Peyer's patch (tissue), 4 donors: ENCODE measurements around the gene NTN1.

Source experiments
- POLR2A ChIP-seq, 2 donors: fragments of 450-650 bp; IDR thresholded peaks; one replicate each; pipeline ENCODE4 v1.5.1; 2017; ENCODE audit warnings: antibody characterized with exemption in 2 of 2, mild to moderate bottlenecking in 2 of 2, moderate library complexity in 2 of 2
- TF ChIP-seq, protein P1 (sequence below), 6 experiments: fragments of 450-650 bp in 4 of 6; fragments of 200-600 bp in 2 of 6; sonication (generic) in 1 of 6; IDR thresholded peaks; one replicate each; pipeline ENCODE4 v1.5.1; 2017 to 2019; ENCODE audit warnings: antibody characterized with exemption in 6 of 6, mild to moderate bottlenecking in 3 of 6, moderate library complexity in 1 of 6

DNA sequence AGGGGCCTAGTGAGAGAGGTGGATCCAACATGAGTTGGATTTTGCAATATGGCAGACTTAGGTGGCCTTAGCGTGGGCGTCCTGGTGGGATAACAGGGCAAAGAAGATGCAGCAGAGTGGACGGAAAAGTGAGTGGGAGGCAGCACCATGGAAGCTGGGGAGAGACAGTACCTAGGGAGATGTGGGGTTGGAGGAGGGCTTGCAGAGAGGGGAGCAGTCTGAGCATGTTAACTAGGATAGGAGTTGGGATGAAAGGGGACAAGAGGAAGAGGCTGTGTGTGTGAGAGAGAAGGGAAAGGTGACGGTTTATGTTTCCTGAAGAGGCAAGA is 120.1 kb downstream of the NTN1 start:
- TF ChIP-seq, protein P1, sequence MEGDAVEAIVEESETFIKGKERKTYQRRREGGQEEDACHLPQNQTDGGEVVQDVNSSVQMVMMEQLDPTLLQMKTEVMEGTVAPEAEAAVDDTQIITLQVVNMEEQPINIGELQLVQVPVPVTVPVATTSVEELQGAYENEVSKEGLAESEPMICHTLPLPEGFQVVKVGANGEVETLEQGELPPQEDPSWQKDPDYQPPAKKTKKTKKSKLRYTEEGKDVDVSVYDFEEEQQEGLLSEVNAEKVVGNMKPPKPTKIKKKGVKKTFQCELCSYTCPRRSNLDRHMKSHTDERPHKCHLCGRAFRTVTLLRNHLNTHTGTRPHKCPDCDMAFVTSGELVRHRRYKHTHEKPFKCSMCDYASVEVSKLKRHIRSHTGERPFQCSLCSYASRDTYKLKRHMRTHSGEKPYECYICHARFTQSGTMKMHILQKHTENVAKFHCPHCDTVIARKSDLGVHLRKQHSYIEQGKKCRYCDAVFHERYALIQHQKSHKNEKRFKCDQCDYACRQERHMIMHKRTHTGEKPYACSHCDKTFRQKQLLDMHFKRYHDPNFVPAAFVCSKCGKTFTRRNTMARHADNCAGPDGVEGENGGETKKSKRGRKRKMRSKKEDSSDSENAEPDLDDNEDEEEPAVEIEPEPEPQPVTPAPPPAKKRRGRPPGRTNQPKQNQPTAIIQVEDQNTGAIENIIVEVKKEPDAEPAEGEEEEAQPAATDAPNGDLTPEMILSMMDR (IDR thresholded peaks at IDR 0.05), result no peak
- no peak for TF ChIP-seq POLR2A (IDR thresholded peaks at IDR 0.05)
